IMR-90 (cell line): Measurements from ENCODE around the gene CDK14. TPM values are rescaled to one million over a fixed set of nuclear protein-coding genes. Genes with fewer than 3 reads are reported as not detected.

Experiments
- ATAC-seq: fragments of 200-7000 bp; cut with Tn5 transposase; 2 replicates; pipeline ENCODE4 v1.9.1; 2020; ENCODE audit warnings: low read depth, mild to moderate bottlenecking, moderate library complexity
- BruUV-seq: library from RNA; stranded (reverse); fragments of 400-500 nt; replicated peaks from 2 replicates; lab custom pipeline; 2021; lab: Mats Ljungman, UMichigan
- CTCF ChIA-PET: fragments of 300-600 bp; formaldehyde crosslinking; extraction: SDS; loops from one replicate; lab custom pipeline; 2021; ENCODE audit warnings: antibody characterized with exemption; lab: Yijun Ruan, JAX
- POLR2A ChIA-PET: fragments of 300-600 bp; sonication (Branson Sonifier 250); formaldehyde crosslinking; loops from one replicate; lab custom pipeline; 2022; ENCODE audit warnings: antibody characterized with exemption; ENCODE audit not compliant: unreplicated experiment; lab: Charles Lee
- DNase-seq: peaks from one replicate; pipeline ENCODE4 v3.0.0; 2013
- H2AFZ ChIP-seq: replicated peaks from 2 replicates; pipeline ENCODE3; 2013; ENCODE audit warnings: low read length, mild to moderate bottlenecking; ENCODE audit not compliant: poor library complexity
- H2AK5ac ChIP-seq: 2 replicates; pipeline ENCODE4 v1.6.1; 2013; ENCODE audit warnings: low read depth, low read length, inconsistent platforms
- H2AK9ac ChIP-seq: replicated peaks from 2 replicates; pipeline ENCODE3; 2013; ENCODE audit warnings: mild to moderate bottlenecking, low read depth, low read length, moderate library complexity; ENCODE audit not compliant: poor library complexity
- H2BK120ac ChIP-seq: 2 replicates; pipeline ENCODE4 v1.6.1; 2013; ENCODE audit warnings: low read depth, low read length, inconsistent platforms
- H2BK15ac ChIP-seq: 3 replicates; pipeline ENCODE4 v1.6.1; 2013; ENCODE audit warnings: low read depth, low read length, inconsistent platforms
- H2BK20ac ChIP-seq: 2 replicates; pipeline ENCODE4 v1.6.1; 2013; ENCODE audit warnings: low read depth, mild to moderate bottlenecking, inconsistent platforms, low read length, moderate library complexity
- H2BK5ac ChIP-seq: 2 replicates; pipeline ENCODE4 v1.6.1; 2013; ENCODE audit warnings: mild to moderate bottlenecking, low read depth, low read length, inconsistent platforms; ENCODE audit not compliant: poor library complexity, severe bottlenecking
- H3K14ac ChIP-seq: replicated peaks from 2 replicates; pipeline ENCODE4 v1.6.1; 2013; ENCODE audit warnings: low read depth, low read length, inconsistent platforms
- H3K18ac ChIP-seq: 2 replicates; pipeline ENCODE4 v1.6.1; 2013; ENCODE audit warnings: low read depth, low read length, control low read depth
- H3K23ac ChIP-seq: 2 replicates; pipeline ENCODE4 v1.6.1; 2013; ENCODE audit warnings: low read depth, low read length, inconsistent platforms
- H3K27ac ChIP-seq: 2 replicates; pipeline ENCODE4 v1.5.1; 2013; ENCODE audit warnings: mild to moderate bottlenecking, control low read depth, low read length; ENCODE audit not compliant: insufficient read depth
- H3K27me3 ChIP-seq: 2 replicates; pipeline ENCODE4 v1.6.1; 2013; ENCODE audit warnings: low read length; ENCODE audit not compliant: control insufficient read depth, insufficient read depth
- H3K36me3 ChIP-seq: 2 replicates; pipeline ENCODE4 v1.6.1; 2013; ENCODE audit warnings: low read length, mixed read lengths; ENCODE audit not compliant: control insufficient read depth, insufficient read depth
- H3K4ac ChIP-seq: 2 replicates; pipeline ENCODE4 v1.6.1; 2013; ENCODE audit warnings: low read depth, low read length, inconsistent platforms
- H3K4me1 ChIP-seq: 2 replicates; pipeline ENCODE4 v1.6.1; 2013; ENCODE audit warnings: low read length, mixed read lengths; ENCODE audit not compliant: control insufficient read depth, insufficient read depth
- H3K4me2 ChIP-seq: 2 replicates; pipeline ENCODE4 v1.6.1; 2013; ENCODE audit warnings: low read depth, mild to moderate bottlenecking, control low read depth, low read length, moderate library complexity
- H3K4me3 ChIP-seq: 2 replicates; pipeline ENCODE4 v1.5.1; 2013; ENCODE audit warnings: low read depth, mild to moderate bottlenecking, control low read depth, low read length, moderate library complexity; ENCODE audit not compliant: insufficient read depth
- H3K56ac ChIP-seq: 2 replicates; pipeline ENCODE4 v1.6.1; 2013; ENCODE audit warnings: low read length, inconsistent platforms; ENCODE audit not compliant: insufficient read depth; ENCODE audit errors: extremely low read depth
- H3K79me1 ChIP-seq, 2 experiments: 2 replicates each; pipeline ENCODE4 v1.6.1; 2013; ENCODE audit warnings: low read length in 2 of 2, inconsistent platforms in 1 of 2, low read depth in 1 of 2
- H3K9ac ChIP-seq: 2 replicates; pipeline ENCODE4 v1.6.1; 2013; ENCODE audit warnings: low read depth, low read length, control low read depth
- H3K9me1 ChIP-seq: 2 replicates; pipeline ENCODE4 v1.6.1; 2013; ENCODE audit warnings: low read length, inconsistent platforms; ENCODE audit not compliant: insufficient read depth
- H3K9me3 ChIP-seq: 2 replicates; pipeline ENCODE4 v1.6.1; 2013; ENCODE audit warnings: low read length; ENCODE audit not compliant: control insufficient read depth, insufficient read depth
- H4K20me1 ChIP-seq: 2 replicates; pipeline ENCODE4 v1.6.1; 2013; ENCODE audit warnings: low read length, inconsistent platforms; ENCODE audit not compliant: insufficient read depth
- H4K5ac ChIP-seq: 2 replicates; pipeline ENCODE4 v1.6.1; 2013; ENCODE audit warnings: mild to moderate bottlenecking, low read depth, low read length, control low read depth
- H4K8ac ChIP-seq, 2 experiments: 2 replicates each; pipeline ENCODE4 v1.6.1; 2013; ENCODE audit warnings: low read depth in 2 of 2, low read length in 2 of 2, control low read depth in 1 of 2, inconsistent platforms in 1 of 2
- H4K91ac ChIP-seq: 2 replicates; pipeline ENCODE4 v1.6.1; 2013; ENCODE audit warnings: low read depth, low read length, inconsistent platforms; ENCODE audit not compliant: insufficient read depth
- BHLHE40 ChIP-seq: fragments of 150-350 bp; IDR thresholded peaks from 2 replicates; pipeline ENCODE4 v1.6.1; 2016; ENCODE audit warnings: mild to moderate bottlenecking, low read depth, low read length
- CEBPB ChIP-seq: IDR thresholded peaks from 2 replicates; pipeline ENCODE4 v1.6.1; 2012; ENCODE audit warnings: low read depth, low read length, improper control_type of control experiment
- CHD1 ChIP-seq: IDR thresholded peaks from 2 replicates; pipeline ENCODE4 v1.6.1; 2012; ENCODE audit warnings: low read depth, low read length, improper control_type of control experiment
- CTCF ChIP-seq: conservative IDR thresholded peaks from 2 replicates; pipeline ENCODE4 v1.5.1; 2012; ENCODE audit warnings: mild to moderate bottlenecking, low read depth, low read length, improper control_type of control experiment
- ELK1 ChIP-seq: fragments of 150-350 bp; IDR thresholded peaks from 2 replicates; pipeline ENCODE4 v1.6.1; 2016; ENCODE audit warnings: low read depth, mild to moderate bottlenecking, low read length, moderate library complexity, borderline replicate concordance
- FOS ChIP-seq: fragments of 150-350 bp; IDR thresholded peaks from 2 replicates; pipeline ENCODE4 v1.6.1; 2016; ENCODE audit warnings: low read depth, low read length
- MAFK ChIP-seq: IDR thresholded peaks from 2 replicates; pipeline ENCODE4 v1.6.1; 2012; ENCODE audit warnings: low read depth, low read length, improper control_type of control experiment
- MAZ ChIP-seq: IDR thresholded peaks from 2 replicates; pipeline ENCODE4 v1.6.1; 2012; ENCODE audit warnings: low read depth, mild to moderate bottlenecking, low read length, improper control_type of control experiment, moderate library complexity, borderline replicate concordance
- MXI1 ChIP-seq: IDR thresholded peaks from 2 replicates; pipeline ENCODE4 v1.6.1; 2012; ENCODE audit warnings: low read depth, mild to moderate bottlenecking, low read length, moderate library complexity, borderline replicate concordance
- NFE2L2 ChIP-seq: fragments of 150-350 bp; IDR thresholded peaks from 2 replicates; pipeline ENCODE4 v1.6.1; 2016; ENCODE audit warnings: low read depth, mild to moderate bottlenecking, low read length
- POLR2A ChIP-seq: IDR thresholded peaks from 2 replicates; pipeline ENCODE4 v1.6.1; 2012; ENCODE audit warnings: mild to moderate bottlenecking, low read depth, low read length
- RAD21 ChIP-seq: IDR thresholded peaks from 2 replicates; pipeline ENCODE4 v1.6.1; 2012; ENCODE audit warnings: low read length, improper control_type of control experiment
- RCOR1 ChIP-seq: IDR thresholded peaks from 2 replicates; pipeline ENCODE4 v1.6.1; 2012; ENCODE audit warnings: mild to moderate bottlenecking, low read length, improper control_type of control experiment; ENCODE audit not compliant: insufficient replicate concordance
- RFX5 ChIP-seq: IDR thresholded peaks from 2 replicates; pipeline ENCODE4 v1.8.0; 2012; ENCODE audit warnings: low read depth, mild to moderate bottlenecking, low read length, moderate library complexity
- SMC3 ChIP-seq: fragments of 150-350 bp; IDR thresholded peaks from 2 replicates; pipeline ENCODE4 v1.6.1; 2016; ENCODE audit warnings: low read depth, mild to moderate bottlenecking, antibody characterized with exemption, low read length, moderate library complexity
- USF2 ChIP-seq: fragments of 150-350 bp; IDR thresholded peaks from 2 replicates; pipeline ENCODE4 v1.6.1; 2017; ENCODE audit warnings: mild to moderate bottlenecking, antibody characterized with exemption, low read length, low read depth
- whole genome bisulfite sequencing, 2 experiments: methylation state at CpG; one replicate each; pipeline versions ENCODE4 v1.1.5 to v1.1.7; 2013; ENCODE audit warnings: missing lambda C conversion rate in 2 of 2; ENCODE audit not compliant: insufficient read length in 1 of 2; ENCODE audit errors: extremely low coverage in 2 of 2; 5-methylcytosine and 5-hydroxymethylcytosine counted together
- dilution Hi-C: fragments of 300-500 bp; cut with HindIII; formaldehyde crosslinking; loops from one replicate; pipeline ENCODE4 v1.14.3; 2018; ENCODE audit warnings: low sequenced_read_pairs; ENCODE audit not compliant: unreplicated experiment
- in situ Hi-C: fragments of 300-500 bp; cut with MboI; formaldehyde crosslinking; loops from 3 replicates; pipeline ENCODE4 v1.14.3; 2019; ENCODE audit warnings: low sequenced_read_pairs, inconsistent platforms, mixed read lengths
- intact Hi-C: fragments of 100-400 bp; cut with micrococcal nuclease; formaldehyde crosslinking; loops from 2 replicates; pipeline ENCODE4 v1.10.0; 2022
- polyA plus RNA-seq, 3 experiments: library from polyadenylated mRNA; depleted of rRNA; stranded (reverse); fragments of >200 nt; gene quantifications; 2 replicates each; pipeline ENCODE4 v1.2.3, GENCODE V29; 2012; ENCODE audit warnings: low replicate concordance in 1 of 3
- total RNA-seq: library from RNA; depleted of rRNA; stranded (reverse); fragments of >200 nt; gene quantifications from 2 replicates; pipeline ENCODE4 v1.2.3, GENCODE V29; 2012

Gene CDK14
- total and polyA plus RNA-seq, 2 of the 4 experiments (the other 2 are of a cell fraction) = 10.1 to 29.6 TPM

- H2BK120ac ChIP-seq = no peak overlapping the region
- no peak overlapping the region for H2AK9ac ChIP-seq
- no peak overlapping the region for H3K27ac ChIP-seq
- DNase-seq (no peak), ATAC-seq (no peak)
- H3K4me2 ChIP-seq = no peak overlapping the region
- no peak overlapping the region for H2AFZ ChIP-seq
- WGBS, 2 experiments = no CpG with 5 or more reads among the region's 1 CpG
- peaks cover 2% of the 10 kb centered on the region for H3K4me1 ChIP-seq
- intact Hi-C loops = no loop called here
- dilution Hi-C loops = no loop called here
- no peak overlapping the region for H3K56ac ChIP-seq
- BruUV-seq = no TSS peak
- H3K36me3 ChIP-seq = no peaks in the 10 kb centered on the region
- H4K5ac ChIP-seq = no peak overlapping the region
- no peak overlapping the region for H4K8ac ChIP-seq
- H2BK5ac ChIP-seq = no peak overlapping the region
- ChIA-PET CTCF (interaction anchor here (2.4 kb wide), 1 partner anchor 10 kb away, joined by 9 read pairs; the partner anchor contains the start of gene CDK14), POLR2A (no interaction called here)
- in situ Hi-C loops = no loop called here
- no peak overlapping the region for H3K18ac ChIP-seq
- no peaks in the 10 kb centered on the region for H3K9me3 ChIP-seq
- no peak overlapping the region for H2BK20ac ChIP-seq
- H2BK15ac ChIP-seq = no peak overlapping the region
- H4K91ac ChIP-seq = no peak overlapping the region
- H3K23ac ChIP-seq = no peak overlapping the region
- H3K4me3 ChIP-seq = no peak overlapping the region
- no peak overlapping the region for H3K9ac ChIP-seq
- no peak overlapping the region for H3K14ac ChIP-seq
- H3K79me1 ChIP-seq = peaks cover 39 to 40% of the 10 kb centered on the region in 2 experiments
- no peak overlapping the region for H2AK5ac ChIP-seq
- TF ChIP-seq BHLHE40 (no peak), FOS (no peak), CEBPB (no peak), MXI1 (no peak), USF2 (no peak), RAD21 (no peak), MAFK (no peak), MAZ (no peak), ELK1 (no peak), CTCF (no peak), CHD1 (no peak), SMC3 (no peak), NFE2L2 (no peak), RCOR1 (no peak), RFX5 (no peak), POLR2A (no peak)
- H3K9me1 ChIP-seq = peaks cover 7% of the 10 kb centered on the region; the same call in 1 of the 2 replicates
- no peak overlapping the region for H3K4ac ChIP-seq
- peaks cover 2% of the 10 kb centered on the region; the same call in 1 of the 2 replicates for H4K20me1 ChIP-seq
- H3K27me3 ChIP-seq = no peaks in the 10 kb centered on the region
Observed at GRCh38 chr7:90607196-90607595, 11.1 kb downstream of the CDK14 start.
